ENCODE data around the gene C18orf54.
"Not testable (repeated sequence)": the region's sequence is repeated elsewhere in the genome, so short reads cannot be mapped to it uniquely, and the experiment has no call there.

C18orf54 gene

GRCh38 chr18:54357660-54358494 is at the start of gene C18orf54, which contains the start of gene STARD6:
Gene C18orf54 (plus strand): TSS chr18:54357906. CDS start chr18:54360573, 2,667 bp downstream.
Gene STARD6 (minus strand): TSS chr18:54357858. CDS start chr18:54354573, 3,285 bp downstream.
- peak; percentile 82 for DNase-seq (ENCODE audit: low read depth)

- not testable (repeated sequence) for DNase-seq (ENCODE audit: low read depth)
Measured at GRCh38 chr18:54309564-54309963, 48.1 kb upstream of the C18orf54 start.

GRCh38 chr18:54316071-54316820 is 41.5 kb upstream of the C18orf54 start:
- DNase-seq (ENCODE audit: low read depth): no peak

GRCh38 chr18:54323561-54323960 is 34.1 kb upstream of the C18orf54 start:
- no peak for DNase-seq (ENCODE audit: low read depth)

- DNase-seq (ENCODE audit: low read depth): no peak
Measured at GRCh38 chr18:54323970-54324369, 33.7 kb upstream of the C18orf54 start.

GRCh38 chr18:54327818-54328217 is 29.9 kb upstream of the C18orf54 start:
- DNase-seq (ENCODE audit: low read depth): no peak

GRCh38 chr18:54329787-54330186 is 27.9 kb upstream of the C18orf54 start:
- DNase-seq (ENCODE audit: low read depth): no peak

- no peak for DNase-seq (ENCODE audit: low read depth)
Measured at GRCh38 chr18:54330768-54331548, 26.7 kb upstream of the C18orf54 start.

GRCh38 chr18:54335638-54336173 is 22.0 kb upstream of the C18orf54 start:
- no peak for DNase-seq (ENCODE audit: low read depth)

GRCh38 chr18:54338230-54338629 is 19.5 kb upstream of the C18orf54 start:
- DNase-seq (ENCODE audit: low read depth): no peak

- DNase-seq (ENCODE audit: low read depth): no peak
Measured at GRCh38 chr18:54351186-54351585, 6.5 kb upstream of the C18orf54 start.

GRCh38 chr18:54357082-54357659 is 535 bp upstream of the C18orf54 start:
- no peak for DNase-seq (ENCODE audit: low read depth)

- DNase-seq (ENCODE audit: low read depth): no peak
Measured at GRCh38 chr18:54358495-54359040, 862 bp downstream of the C18orf54 start.

- no peak for DNase-seq (ENCODE audit: low read depth)
Measured at GRCh38 chr18:54359233-54359632, 1.5 kb downstream of the C18orf54 start.

- DNase-seq (ENCODE audit: low read depth): no peak
Measured at GRCh38 chr18:54360406-54360805, 2.7 kb downstream of the C18orf54 start.

GRCh38 chr18:54378057-54378456 is 20.4 kb downstream of the C18orf54 start:
- DNase-seq (ENCODE audit: low read depth): no peak

GRCh38 chr18:54381640-54382039 is 23.9 kb downstream of the C18orf54 start:
- DNase-seq (ENCODE audit: low read depth): no peak

- DNase-seq (ENCODE audit: low read depth): no peak
Measured at GRCh38 chr18:54382076-54382475, 24.4 kb downstream of the C18orf54 start.

GRCh38 chr18:54382733-54383252 is 25.1 kb downstream of the C18orf54 start:
- DNase-seq (ENCODE audit: low read depth): no peak

GRCh38 chr18:54386043-54386442 is 28.3 kb downstream of the C18orf54 start:
- no peak for DNase-seq (ENCODE audit: low read depth)

Data from stimulated activated CD8-positive, alpha-beta memory T cell treated with anti-CD3 and anti-CD28 coated beads, Interleukin-12 subunit alpha, Interleukin-12 subunit beta, amount 100 ng/mL, for 1 hour (primary cell).